ENCODE data around the gene SPRING1.

- TF ChIP-seq CHD2 (IDR thresholded peaks at IDR 0.05; ENCODE audit: low read length, partially characterized antibody), result no peak
- TF ChIP-seq USF2 (IDR thresholded peaks at IDR 0.05), result no peak
- TF ChIP-seq JUN (IDR thresholded peaks at IDR 0.05), result no peak
- TF ChIP-seq, protein P1, sequence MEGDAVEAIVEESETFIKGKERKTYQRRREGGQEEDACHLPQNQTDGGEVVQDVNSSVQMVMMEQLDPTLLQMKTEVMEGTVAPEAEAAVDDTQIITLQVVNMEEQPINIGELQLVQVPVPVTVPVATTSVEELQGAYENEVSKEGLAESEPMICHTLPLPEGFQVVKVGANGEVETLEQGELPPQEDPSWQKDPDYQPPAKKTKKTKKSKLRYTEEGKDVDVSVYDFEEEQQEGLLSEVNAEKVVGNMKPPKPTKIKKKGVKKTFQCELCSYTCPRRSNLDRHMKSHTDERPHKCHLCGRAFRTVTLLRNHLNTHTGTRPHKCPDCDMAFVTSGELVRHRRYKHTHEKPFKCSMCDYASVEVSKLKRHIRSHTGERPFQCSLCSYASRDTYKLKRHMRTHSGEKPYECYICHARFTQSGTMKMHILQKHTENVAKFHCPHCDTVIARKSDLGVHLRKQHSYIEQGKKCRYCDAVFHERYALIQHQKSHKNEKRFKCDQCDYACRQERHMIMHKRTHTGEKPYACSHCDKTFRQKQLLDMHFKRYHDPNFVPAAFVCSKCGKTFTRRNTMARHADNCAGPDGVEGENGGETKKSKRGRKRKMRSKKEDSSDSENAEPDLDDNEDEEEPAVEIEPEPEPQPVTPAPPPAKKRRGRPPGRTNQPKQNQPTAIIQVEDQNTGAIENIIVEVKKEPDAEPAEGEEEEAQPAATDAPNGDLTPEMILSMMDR (IDR thresholded peaks at IDR 0.05), result no peak
- TF ChIP-seq MAFK (IDR thresholded peaks at IDR 0.05; ENCODE audit: partially characterized antibody), result peak; percentile 57
- TF ChIP-seq RNF2 (IDR thresholded peaks at IDR 0.05; ENCODE audit: borderline replicate concordance, low read depth), result no peak
- no peak for TF ChIP-seq POLR2A (IDR thresholded peaks at IDR 0.05; ENCODE audit: low read length)
- no peak for TF ChIP-seq EP300 (IDR thresholded peaks at IDR 0.05)
- TF ChIP-seq CEBPB (IDR thresholded peaks at IDR 0.05), result no peak
Observed at GRCh38 chr12:116759783-116760621, 22.1 kb upstream of the SPRING1 start.
